HEK293 (cell line): ENCODE data around the gene CHN2.

Source experiments
- EGR2 ChIP-seq: fragments of 450-650 bp; formaldehyde crosslinking; IDR thresholded peaks from 2 replicates; pipeline ENCODE4 v1.5.1; 2016; ENCODE audit warnings: low read depth, missing biosample characterization, missing genetic modification characterization
- ZBTB8A ChIP-seq: fragments of 450-650 bp; formaldehyde crosslinking; IDR thresholded peaks from 2 replicates; pipeline ENCODE4 v1.5.1; 2016; ENCODE audit warnings: missing biosample characterization, missing genetic modification characterization
- ZNF112 ChIP-seq: fragments of 450-650 bp; formaldehyde crosslinking; IDR thresholded peaks from 2 replicates; pipeline ENCODE4 v1.5.0; 2017; ENCODE audit warnings: missing biosample characterization, missing genetic modification characterization
- ZNF138 ChIP-seq: fragments of 450-650 bp; formaldehyde crosslinking; IDR thresholded peaks from 2 replicates; pipeline ENCODE4 v1.5.1; 2016; ENCODE audit warnings: missing biosample characterization, missing genetic modification characterization, borderline replicate concordance
- ZNF140 ChIP-seq: fragments of 450-650 bp; formaldehyde crosslinking; IDR thresholded peaks from 2 replicates; pipeline ENCODE4 v1.5.1; 2016; ENCODE audit warnings: missing biosample characterization, missing genetic modification characterization
- ZNF302 ChIP-seq: fragments of 450-650 bp; formaldehyde crosslinking; IDR thresholded peaks from 2 replicates; pipeline ENCODE4 v1.5.1; 2016; ENCODE audit warnings: missing biosample characterization, missing genetic modification characterization, low read depth
- ZNF610 ChIP-seq: fragments of 450-650 bp; formaldehyde crosslinking; IDR thresholded peaks from 2 replicates; pipeline ENCODE4 v1.5.1; 2016; ENCODE audit warnings: missing biosample characterization, missing genetic modification characterization, borderline replicate concordance
- ZNF791 ChIP-seq: fragments of 450-650 bp; formaldehyde crosslinking; IDR thresholded peaks from 2 replicates; pipeline ENCODE4 v1.5.1; 2016; ENCODE audit warnings: missing biosample characterization, missing genetic modification characterization
- TF ChIP-seq, protein P1 (sequence below): fragments of 450-650 bp; formaldehyde crosslinking; IDR thresholded peaks from 2 replicates; pipeline ENCODE4 v1.5.1; 2016; ENCODE audit warnings: missing biosample characterization, missing genetic modification characterization

DNA sequence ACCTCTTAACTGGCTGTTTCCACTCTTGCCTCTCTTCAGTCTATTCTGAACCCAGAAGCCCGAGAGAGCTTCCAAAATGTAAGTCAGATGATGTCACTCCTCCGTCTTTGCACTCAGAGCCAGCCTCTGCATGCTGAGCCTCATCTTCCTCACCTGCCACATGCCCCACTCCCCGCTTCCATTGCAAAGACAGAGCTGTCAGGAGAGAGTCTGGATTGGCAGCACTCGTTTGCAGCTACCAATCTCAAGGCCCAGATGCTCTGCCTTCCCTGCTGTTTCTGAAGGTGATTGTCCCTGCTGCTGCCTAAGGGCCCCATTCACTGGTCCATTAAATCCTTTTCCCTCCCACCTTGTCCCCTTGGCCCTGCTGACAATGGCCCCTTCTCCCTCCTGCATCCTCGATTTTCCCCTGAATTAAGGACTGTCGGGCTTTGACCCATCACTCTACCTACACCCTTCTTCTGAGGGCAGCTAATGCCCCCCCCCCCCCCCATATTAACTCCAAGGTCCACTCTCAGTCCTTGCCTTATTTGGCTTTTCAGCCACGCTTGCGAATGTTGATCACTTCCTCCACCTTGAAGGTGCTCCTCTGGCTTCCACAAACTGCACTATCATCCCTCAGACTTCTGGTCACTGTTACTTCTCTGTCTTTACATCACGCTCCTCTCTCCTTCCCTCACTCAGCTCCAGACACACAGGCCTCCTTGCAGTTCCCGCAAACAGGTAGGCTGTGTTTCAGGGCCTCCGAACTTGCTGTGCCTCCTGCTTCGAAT is 98.5 kb downstream of the CHN2 start:
- no peak for TF ChIP-seq ZNF302 (tag by site-specific recombination)
- TF ChIP-seq ZNF138 (tag by site-specific recombination) = no peak
- TF ChIP-seq, protein P1, sequence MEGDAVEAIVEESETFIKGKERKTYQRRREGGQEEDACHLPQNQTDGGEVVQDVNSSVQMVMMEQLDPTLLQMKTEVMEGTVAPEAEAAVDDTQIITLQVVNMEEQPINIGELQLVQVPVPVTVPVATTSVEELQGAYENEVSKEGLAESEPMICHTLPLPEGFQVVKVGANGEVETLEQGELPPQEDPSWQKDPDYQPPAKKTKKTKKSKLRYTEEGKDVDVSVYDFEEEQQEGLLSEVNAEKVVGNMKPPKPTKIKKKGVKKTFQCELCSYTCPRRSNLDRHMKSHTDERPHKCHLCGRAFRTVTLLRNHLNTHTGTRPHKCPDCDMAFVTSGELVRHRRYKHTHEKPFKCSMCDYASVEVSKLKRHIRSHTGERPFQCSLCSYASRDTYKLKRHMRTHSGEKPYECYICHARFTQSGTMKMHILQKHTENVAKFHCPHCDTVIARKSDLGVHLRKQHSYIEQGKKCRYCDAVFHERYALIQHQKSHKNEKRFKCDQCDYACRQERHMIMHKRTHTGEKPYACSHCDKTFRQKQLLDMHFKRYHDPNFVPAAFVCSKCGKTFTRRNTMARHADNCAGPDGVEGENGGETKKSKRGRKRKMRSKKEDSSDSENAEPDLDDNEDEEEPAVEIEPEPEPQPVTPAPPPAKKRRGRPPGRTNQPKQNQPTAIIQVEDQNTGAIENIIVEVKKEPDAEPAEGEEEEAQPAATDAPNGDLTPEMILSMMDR = no peak
- no peak for TF ChIP-seq ZNF112 (tag by site-specific recombination)
- no peak for TF ChIP-seq ZBTB8A (tag by site-specific recombination)
- TF ChIP-seq ZNF791 = no peak
- no peak for TF ChIP-seq EGR2 (tag by site-specific recombination)
- TF ChIP-seq ZNF140 (tag by site-specific recombination) = no peak
- TF ChIP-seq ZNF610 (tag by site-specific recombination) = no peak
